ENCODE data around the gene ELAVL2. TPM values are rescaled to one million over a fixed set of nuclear protein-coding genes. Genes with fewer than 3 reads are reported as not detected.

Gene ELAVL2
- total RNA-seq, 1 experiment from 2014 or later: 16.8 TPM

DNA sequence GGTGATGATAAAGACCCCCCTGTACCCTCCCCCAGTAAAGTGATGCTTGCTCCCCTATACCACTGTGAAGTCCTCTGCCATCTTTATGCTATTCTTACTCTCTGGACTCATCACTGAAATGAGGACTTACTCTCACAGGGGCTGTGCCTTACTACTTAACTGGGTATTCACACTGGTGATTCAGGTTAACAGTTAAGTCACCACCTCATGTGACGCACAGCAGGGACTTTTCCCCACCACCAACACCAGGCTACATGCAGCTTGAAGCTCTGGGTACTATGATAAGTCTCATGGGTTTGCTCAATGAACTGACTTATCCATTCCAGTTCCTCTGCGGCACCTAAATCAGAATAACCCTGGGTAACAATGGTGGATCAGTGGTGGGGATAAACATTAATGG lies 163.7 kb downstream of the ELAVL2 start:
- H3K9me3 Mint-ChIP-seq: no peaks in the 10 kb centered on the region
- Histone ChIP-seq H2AK5ac (ENCODE audit: insufficient read length, low read length) (no peak overlapping the region), H2AFZ (ENCODE audit: low read length) (no peak overlapping the region), H2BK20ac (ENCODE audit: low read depth, low read length, poor library complexity, severe bottlenecking) (no peak overlapping the region), H2BK12ac (ENCODE audit: insufficient read length, low read depth, low read length) (no peak overlapping the region), H3K18ac (ENCODE audit: insufficient read length, low read depth, low read length) (no peak overlapping the region), H3K4me1 (ENCODE audit: insufficient read depth, low read length) (0 out of 2 replicates have a peak, but pooled peaks cover 3% of the 10 kb centered on the region), H4K8ac (replicated peaks; ENCODE audit: insufficient read length, low read depth, low read length) (no peak overlapping the region), H4K91ac (ENCODE audit: insufficient read length, low read depth, low read length) (no peak overlapping the region), H3K9ac (ENCODE audit: extremely low read depth, insufficient read length, low read length) (no peak overlapping the region), H2BK120ac (ENCODE audit: low read depth, low read length, poor library complexity, severe bottlenecking) (no peak overlapping the region), H4K20me1 (ENCODE audit: control insufficient read depth, insufficient read depth, insufficient read length) (no peaks in the 10 kb centered on the region), H3K56ac (ENCODE audit: insufficient read length, low read depth, low read length) (no peak overlapping the region), H3K4me2 (ENCODE audit: insufficient read depth, insufficient read length, low read length) (no peak overlapping the region), H3K27ac (ENCODE audit: insufficient read length, low read depth, low read length) (no peak overlapping the region), H3K23ac (ENCODE audit: insufficient read length, low read depth, low read length) (no peak overlapping the region), H3K4ac (ENCODE audit: low read depth, low read length) (no peak overlapping the region), H3K9me3 (ENCODE audit: control insufficient read depth, low read depth, low read length) (no peaks in the 10 kb centered on the region), H2BK5ac (ENCODE audit: insufficient read length, low read length) (no peak overlapping the region), H2BK15ac (ENCODE audit: low read depth, low read length) (no peak overlapping the region), H3K14ac (ENCODE audit: insufficient read depth, low read length) (no peak overlapping the region), H3K23me2 (ENCODE audit: insufficient read length, low read depth, low read length, poor library complexity, severe bottlenecking) (no peaks in the 10 kb centered on the region), H3K79me1 (ENCODE audit: insufficient read depth, low read depth, low read length, poor library complexity, severe bottlenecking) (no peaks in the 10 kb centered on the region), H3K27me3 (ENCODE audit: insufficient read depth, low read length) (no peaks in the 10 kb centered on the region), H4K5ac (ENCODE audit: insufficient read length, low read depth, low read length) (no peak overlapping the region), H3T11ph (ENCODE audit: low read length) (no peak overlapping the region), H3K79me2 (ENCODE audit: insufficient read depth, low read length) (no peaks in the 10 kb centered on the region)
- no CpG with 5 or more reads among the region's 2 CpGs for WGBS (ENCODE audit: extremely low coverage, insufficient read length, low lambda C conversion rate)
- H3K27me3 Mint-ChIP-seq (ENCODE audit: low read depth): no peaks in the 10 kb centered on the region
- TF ChIP-seq, protein P1, sequence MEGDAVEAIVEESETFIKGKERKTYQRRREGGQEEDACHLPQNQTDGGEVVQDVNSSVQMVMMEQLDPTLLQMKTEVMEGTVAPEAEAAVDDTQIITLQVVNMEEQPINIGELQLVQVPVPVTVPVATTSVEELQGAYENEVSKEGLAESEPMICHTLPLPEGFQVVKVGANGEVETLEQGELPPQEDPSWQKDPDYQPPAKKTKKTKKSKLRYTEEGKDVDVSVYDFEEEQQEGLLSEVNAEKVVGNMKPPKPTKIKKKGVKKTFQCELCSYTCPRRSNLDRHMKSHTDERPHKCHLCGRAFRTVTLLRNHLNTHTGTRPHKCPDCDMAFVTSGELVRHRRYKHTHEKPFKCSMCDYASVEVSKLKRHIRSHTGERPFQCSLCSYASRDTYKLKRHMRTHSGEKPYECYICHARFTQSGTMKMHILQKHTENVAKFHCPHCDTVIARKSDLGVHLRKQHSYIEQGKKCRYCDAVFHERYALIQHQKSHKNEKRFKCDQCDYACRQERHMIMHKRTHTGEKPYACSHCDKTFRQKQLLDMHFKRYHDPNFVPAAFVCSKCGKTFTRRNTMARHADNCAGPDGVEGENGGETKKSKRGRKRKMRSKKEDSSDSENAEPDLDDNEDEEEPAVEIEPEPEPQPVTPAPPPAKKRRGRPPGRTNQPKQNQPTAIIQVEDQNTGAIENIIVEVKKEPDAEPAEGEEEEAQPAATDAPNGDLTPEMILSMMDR (conservative IDR thresholded peaks at IDR 0.05): no peak
- H3K4me3 Mint-ChIP-seq: no peak overlapping the region
- H3K27ac Mint-ChIP-seq: no peak overlapping the region; a peak in 2 of 7 replicates
- peaks cover 13 to 14% of the 10 kb centered on the region in 2 experiments for H3K4me1 Mint-ChIP-seq
- DNase-seq: no peak
- H3K36me3 Mint-ChIP-seq (ENCODE audit: insufficient read depth in 1 of 3, low read depth in 3 of 3): peaks cover 20 to 50% (median 40%) of the 10 kb centered on the region in 3 experiments; a peak in 6 of 7 replicates
